ENCODE measurements around the gene LSAMP. TPM values are rescaled to one million over a fixed set of nuclear protein-coding genes. Genes with fewer than 3 reads are reported as not detected.
A peak's percentile ranks its signal among the peaks of the same experiment; 100 is the strongest.

Gene LSAMP
- total RNA-seq, 2 donors from 2014 or later = 1.6 to 4.7 TPM

GRCh38 chr3:115968871-115969270, 476.4 kb downstream of the LSAMP start:
- intact Hi-C loops (cut with DNase I) = no loop called here
- ATAC-seq = no peak
- no peak for DNase-seq

GRCh38 chr3:115961380-115961779, 483.9 kb downstream of the LSAMP start:
- intact Hi-C loops (cut with DNase I) = no loop called here
- ATAC-seq (peak; percentile 40 to 82), DNase-seq (no peak)

GRCh38 chr3:115960799-115961198, 484.5 kb downstream of the LSAMP start:
- intact Hi-C loops (cut with DNase I) = no loop called here
- peak in 1 of 2 donors; percentile 76 for ATAC-seq
- DNase-seq = no peak

- no peak for DNase-seq
- ATAC-seq = no peak
- intact Hi-C loops (cut with DNase I) = no loop called here
Observed at GRCh38 chr3:115958526-115958925, 486.8 kb downstream of the LSAMP start.

GRCh38 chr3:115947325-115947724, 498.0 kb downstream of the LSAMP start:
- ATAC-seq (no peak), DNase-seq (no peak)
- intact Hi-C loops (cut with DNase I) = no loop called here

- intact Hi-C loops (cut with DNase I) = no loop called here
Observed at GRCh38 chr3:115943579-115943978, 501.7 kb downstream of the LSAMP start.

GRCh38 chr3:115937054-115937453, 508.2 kb downstream of the LSAMP start:
- DNase-seq (no peak), ATAC-seq (no peak)
- intact Hi-C loops (cut with DNase I) = no loop called here

More at GRCh38 chr3:115943579-115943978, 501.7 kb downstream of the LSAMP start:
- ATAC-seq (no peak), DNase-seq (no peak)

GRCh38 chr3:115932807-115933206, 512.5 kb downstream of the LSAMP start:
- no peak for DNase-seq
- ATAC-seq = no peak
- intact Hi-C loops (cut with DNase I) = no loop called here

- DNase-seq (no peak), ATAC-seq (no peak)
- intact Hi-C loops (cut with DNase I) = no loop called here
Observed at GRCh38 chr3:115931581-115931980, 513.7 kb downstream of the LSAMP start.

GRCh38 chr3:115930922-115931321, 514.4 kb downstream of the LSAMP start:
- intact Hi-C loops (cut with DNase I) = no loop called here
- DNase-seq = no peak
- no peak for ATAC-seq

- intact Hi-C loops (cut with DNase I) = no loop called here
- ATAC-seq = no peak
- DNase-seq = no peak
Observed at GRCh38 chr3:115930168-115930567, 515.1 kb downstream of the LSAMP start.

GRCh38 chr3:115928376-115928775, 516.9 kb downstream of the LSAMP start:
- intact Hi-C loops (cut with DNase I) = no loop called here
- no peak for ATAC-seq
- DNase-seq = no peak

- ATAC-seq = peak in 1 of 2 donors; percentile 77
- intact Hi-C loops (cut with DNase I) = no loop called here
Observed at GRCh38 chr3:115927197-115927596, 518.1 kb downstream of the LSAMP start.

GRCh38 chr3:115922681-115923347, 522.5 kb downstream of the LSAMP start:
- intact Hi-C loops (cut with DNase I) = no loop called here
- no peak for DNase-seq
- ATAC-seq = no peak

More at GRCh38 chr3:115927197-115927596, 518.1 kb downstream of the LSAMP start:
- no peak for DNase-seq

- DNase-seq (no peak), ATAC-seq (no peak)
- intact Hi-C loops (cut with DNase I) = no loop called here
Observed at GRCh38 chr3:115921711-115922110, 523.6 kb downstream of the LSAMP start.

GRCh38 chr3:115918900-115919299, 526.4 kb downstream of the LSAMP start:
- intact Hi-C loops (cut with DNase I) = no loop called here
- no peak for ATAC-seq

GRCh38 chr3:115916866-115917265, 528.4 kb downstream of the LSAMP start:
- intact Hi-C loops (cut with DNase I) = no loop called here
- no peak for ATAC-seq
- no peak for DNase-seq

More at GRCh38 chr3:115918900-115919299, 526.4 kb downstream of the LSAMP start:
- no peak for DNase-seq

- DNase-seq (no peak), ATAC-seq (no peak)
- intact Hi-C loops (cut with DNase I) = no loop called here
Observed at GRCh38 chr3:115915061-115915460, 530.2 kb downstream of the LSAMP start.

GRCh38 chr3:115913069-115913686, 532.1 kb downstream of the LSAMP start:
- DNase-seq (no peak), ATAC-seq (no peak)
- intact Hi-C loops (cut with DNase I) = no loop called here

GRCh38 chr3:115912372-115912771, 532.9 kb downstream of the LSAMP start:
- DNase-seq = peak; percentile 36
- intact Hi-C loops (cut with DNase I) = no loop called here
- ATAC-seq = peak; percentile 54 to 79

GRCh38 chr3:115905871-115906270, 539.4 kb downstream of the LSAMP start:
- intact Hi-C loops (cut with DNase I) = no loop called here
- no peak for ATAC-seq
- no peak for DNase-seq
